Fibroblast of gingiva (primary cell): ENCODE results near the gene KCTD5.
"Not testable (repeated sequence)": the region's sequence is repeated elsewhere in the genome, so short reads cannot be mapped to it uniquely, and the experiment has no call there.

Experiments used
- DNase-seq: peaks from one replicate; pipeline ENCODE4 v3.0.0-alpha.2; 2011; ENCODE audit warnings: low read depth

Gene KCTD5

DNA sequence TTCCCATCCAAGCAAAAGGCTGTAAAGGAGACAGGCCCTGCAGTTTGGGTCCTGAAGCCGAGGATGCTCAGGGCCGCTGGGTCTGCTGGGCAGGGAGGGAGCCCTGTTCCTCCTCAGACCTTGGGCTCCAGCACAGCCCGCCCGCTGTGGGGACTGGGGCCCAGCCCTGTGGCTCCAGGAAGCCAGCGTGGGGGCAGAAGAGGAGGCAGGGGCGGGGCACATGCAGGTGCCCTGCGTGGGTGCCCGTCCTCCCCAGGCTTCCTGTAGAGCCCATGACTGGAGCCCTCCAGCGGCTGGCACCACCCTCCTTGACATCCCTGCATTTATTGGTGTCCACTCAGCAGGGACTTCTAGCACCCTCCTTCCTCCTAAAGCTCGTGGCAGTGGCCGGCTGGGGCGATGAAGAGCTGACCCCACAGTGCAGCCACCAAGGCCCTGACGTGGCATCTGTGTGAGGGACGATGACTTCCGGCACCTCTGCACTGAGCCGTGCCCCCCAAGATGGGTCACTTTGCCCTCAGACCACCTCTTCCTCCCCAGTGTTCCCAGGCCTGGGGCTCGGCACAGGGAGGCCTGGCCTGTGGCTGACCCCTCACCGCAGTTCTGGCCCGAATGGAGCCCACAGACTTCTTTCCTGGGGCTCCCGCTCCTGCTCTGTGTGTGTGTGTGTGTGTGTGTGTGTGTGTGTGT lies 27.8 kb downstream of the KCTD5 start:
- no peak for DNase-seq

DNA sequence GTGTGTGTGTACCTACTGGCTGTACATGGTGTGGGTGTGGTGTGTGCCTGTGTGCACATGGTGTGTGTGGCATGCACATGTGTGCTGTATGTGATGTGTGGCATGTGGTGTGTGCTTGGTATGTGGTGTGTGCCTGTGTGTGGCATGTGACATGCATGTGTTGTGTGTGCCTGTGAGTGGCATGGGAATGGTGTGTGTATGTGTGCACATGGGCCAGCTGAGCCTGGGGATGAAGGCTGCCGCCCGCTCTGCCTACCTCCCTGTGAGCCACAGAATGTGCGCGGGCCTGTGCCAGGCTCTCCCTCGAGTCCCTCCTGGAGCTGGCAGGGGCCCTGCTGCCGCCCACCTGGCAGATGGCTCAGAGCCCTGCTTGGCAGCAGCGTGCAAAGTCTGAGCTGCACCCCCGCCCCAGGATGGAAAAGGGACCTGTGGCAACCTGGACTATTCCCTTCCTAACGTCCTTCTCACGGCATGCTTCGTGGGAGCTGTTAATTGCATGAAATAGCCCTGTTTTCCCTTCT lies 28.4 kb downstream of the KCTD5 start:
- DNase-seq: no peak

DNA sequence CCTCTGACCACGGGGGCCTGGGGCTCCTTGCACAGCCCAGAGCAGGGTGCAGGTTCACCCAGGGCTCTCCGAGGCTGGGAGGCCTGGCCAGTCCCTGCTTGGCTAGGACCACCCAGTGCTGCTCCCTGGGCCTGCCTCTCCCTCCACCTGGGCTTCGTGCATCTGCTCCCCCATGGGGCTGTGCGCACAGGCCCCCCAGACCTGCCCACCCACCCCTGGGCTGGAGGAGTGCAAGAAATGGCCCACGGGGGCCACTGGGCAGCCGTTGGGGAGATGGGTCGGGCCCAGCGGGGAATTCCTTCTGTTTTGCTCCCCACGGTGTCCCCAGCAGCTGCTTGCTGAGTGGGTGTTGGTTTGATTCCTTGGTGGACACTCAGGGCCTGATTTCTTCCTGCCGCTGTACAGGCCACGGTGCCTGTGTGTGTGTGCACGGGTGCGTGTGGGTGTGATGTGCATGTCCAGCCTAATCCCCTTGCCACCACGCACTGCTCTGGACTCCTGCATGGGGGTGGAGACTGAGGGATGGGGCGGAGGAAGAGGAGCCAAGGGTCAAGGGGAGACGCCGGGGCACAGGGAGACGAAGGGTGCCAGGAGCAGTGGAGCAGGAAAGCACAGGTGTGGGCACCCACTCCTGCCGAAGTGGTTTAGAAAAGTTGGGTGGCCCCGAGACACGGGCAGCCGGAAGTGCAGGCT lies 29.2 kb downstream of the KCTD5 start:
- DNase-seq: no peak

DNA sequence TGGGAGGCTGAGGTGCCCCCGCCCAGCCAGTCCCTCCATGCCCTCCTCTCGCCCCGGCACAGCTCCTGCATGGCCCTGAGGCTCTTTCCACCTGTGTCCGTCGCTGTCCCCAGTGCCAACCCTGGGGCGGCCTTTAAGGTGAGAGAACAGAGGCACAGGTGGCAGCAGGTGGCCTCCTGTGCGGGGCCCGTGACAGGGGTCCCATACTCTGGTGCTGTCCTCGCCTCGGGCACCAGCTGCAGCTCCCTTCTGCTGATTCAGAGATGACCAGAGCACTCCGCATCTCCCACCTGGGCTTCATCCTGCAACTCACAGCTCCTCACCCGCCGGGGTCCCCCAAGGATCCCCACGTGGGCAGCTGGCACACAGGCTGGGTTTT lies 29.7 kb downstream of the KCTD5 start:
- DNase-seq: no peak

DNA sequence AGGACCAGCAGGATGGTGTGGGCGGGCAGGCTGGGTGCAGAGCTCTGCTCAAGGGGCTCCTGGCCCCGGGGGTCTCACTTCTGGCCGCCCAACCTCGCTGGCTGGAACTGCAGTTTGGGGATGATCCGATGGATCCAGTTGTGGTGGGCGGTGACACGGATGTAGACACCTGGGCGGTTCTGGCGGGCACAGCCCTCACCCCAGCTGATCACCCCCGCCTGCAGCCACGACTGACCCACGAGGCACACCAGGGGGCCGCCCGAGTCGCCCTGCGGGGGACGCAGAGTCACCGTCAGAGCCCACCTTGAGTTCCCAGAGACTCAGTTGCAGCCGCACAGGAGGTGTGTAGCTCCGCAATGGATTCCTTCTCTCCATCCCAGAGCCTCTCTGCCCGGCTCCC lies 30.2 kb downstream of the KCTD5 start:
- DNase-seq: no peak

DNA sequence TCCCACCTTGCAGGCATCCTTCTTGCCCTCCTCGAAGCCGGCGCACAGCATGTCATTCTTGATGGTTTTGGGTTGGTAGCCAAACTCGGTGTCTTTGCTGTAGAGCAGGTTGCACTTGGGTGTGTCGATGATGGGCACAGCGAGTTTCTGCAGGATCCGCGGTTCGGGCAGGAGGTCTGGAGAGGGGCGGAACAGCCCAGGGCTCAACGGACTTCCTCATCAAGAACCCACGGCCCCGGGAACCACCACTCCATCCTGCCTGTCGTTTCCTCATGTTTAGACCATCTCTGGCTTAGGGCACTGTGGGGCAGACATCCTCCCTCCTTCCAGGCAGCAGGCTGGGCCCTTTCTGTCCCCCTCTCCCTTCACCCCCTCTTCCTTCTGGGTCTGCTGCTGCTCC lies 31.2 kb downstream of the KCTD5 start:
- no peak for DNase-seq

DNA sequence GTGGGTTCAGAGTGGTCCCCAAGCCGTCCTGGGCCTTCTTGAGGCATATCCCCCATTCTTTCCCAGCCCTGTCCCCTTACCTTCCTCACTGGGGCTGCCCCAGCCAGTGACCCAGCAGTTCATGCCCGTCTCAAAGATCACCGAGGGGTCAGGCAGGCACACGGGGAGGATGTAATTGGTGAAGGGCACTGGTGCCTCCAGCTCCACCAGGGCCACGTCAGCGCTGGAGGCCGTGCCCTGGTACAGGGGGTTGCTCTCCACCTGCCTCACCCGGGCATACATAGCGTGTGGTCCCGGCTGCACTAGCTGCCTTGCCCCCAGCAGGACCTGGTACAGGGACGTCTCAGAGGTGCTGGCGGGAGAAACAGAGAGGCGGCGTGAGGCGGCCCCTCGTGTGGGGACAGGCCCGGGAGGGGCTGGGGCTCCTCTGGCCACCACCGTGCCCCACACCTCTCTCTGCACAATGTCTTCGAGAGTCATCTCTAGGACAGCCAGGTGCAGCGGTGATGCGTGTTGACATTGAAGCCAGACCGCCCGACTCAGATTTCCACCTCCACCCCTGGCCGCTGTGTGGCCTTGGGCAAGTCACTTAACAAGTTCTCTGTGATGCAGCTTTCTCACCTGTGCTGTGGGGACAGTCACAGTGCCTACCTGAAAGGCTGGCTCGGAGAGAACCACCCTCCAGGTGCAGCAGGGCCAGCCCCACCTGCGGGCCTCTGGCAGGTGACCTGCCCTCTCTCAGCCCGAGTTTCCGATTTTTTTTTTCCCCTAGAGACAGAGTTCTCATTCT lies 31.9 kb downstream of the KCTD5 start:
- no peak for DNase-seq

DNA sequence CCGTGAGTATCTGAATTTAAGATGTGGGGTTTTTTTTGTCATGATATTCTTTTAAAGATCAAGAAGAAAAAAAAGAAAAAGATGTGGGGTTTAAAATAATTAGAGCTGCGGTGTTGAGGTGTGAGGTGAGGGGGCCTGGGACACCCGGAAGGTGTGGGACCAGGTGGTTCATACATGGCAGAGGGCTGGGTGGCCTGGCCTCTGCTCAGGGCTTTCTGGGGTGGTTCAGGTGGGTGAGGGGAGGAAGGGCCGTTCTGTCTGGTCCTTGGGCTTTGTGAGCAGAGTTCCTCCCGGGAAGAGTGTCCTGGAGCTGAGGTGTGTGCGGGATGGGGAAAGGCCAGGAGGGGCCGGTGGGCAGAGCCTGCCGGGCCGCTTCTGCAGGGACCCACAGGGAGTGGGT lies 32.7 kb downstream of the KCTD5 start:
- DNase-seq: no peak

DNA sequence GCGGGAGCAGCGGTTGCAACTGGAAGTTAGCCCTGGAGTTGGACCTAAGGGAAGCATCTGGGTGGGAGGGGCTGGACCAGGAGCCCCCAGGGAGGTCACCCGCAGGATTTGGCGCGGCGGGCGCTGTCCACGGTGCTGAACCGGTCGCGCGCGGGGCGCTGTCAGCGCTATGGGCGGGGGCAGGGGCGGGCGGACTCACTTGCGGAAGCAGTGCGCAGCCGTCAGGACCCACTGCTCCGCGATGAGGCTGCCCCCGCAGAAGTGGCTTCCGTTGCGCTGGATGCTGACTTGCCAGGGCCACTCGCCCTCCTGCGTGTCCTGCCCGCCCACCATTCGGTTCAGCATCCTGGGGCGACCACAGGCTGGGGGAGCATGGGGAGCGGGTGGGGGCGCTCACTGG lies 33.2 kb downstream of the KCTD5 start:
- no peak for DNase-seq

DNA sequence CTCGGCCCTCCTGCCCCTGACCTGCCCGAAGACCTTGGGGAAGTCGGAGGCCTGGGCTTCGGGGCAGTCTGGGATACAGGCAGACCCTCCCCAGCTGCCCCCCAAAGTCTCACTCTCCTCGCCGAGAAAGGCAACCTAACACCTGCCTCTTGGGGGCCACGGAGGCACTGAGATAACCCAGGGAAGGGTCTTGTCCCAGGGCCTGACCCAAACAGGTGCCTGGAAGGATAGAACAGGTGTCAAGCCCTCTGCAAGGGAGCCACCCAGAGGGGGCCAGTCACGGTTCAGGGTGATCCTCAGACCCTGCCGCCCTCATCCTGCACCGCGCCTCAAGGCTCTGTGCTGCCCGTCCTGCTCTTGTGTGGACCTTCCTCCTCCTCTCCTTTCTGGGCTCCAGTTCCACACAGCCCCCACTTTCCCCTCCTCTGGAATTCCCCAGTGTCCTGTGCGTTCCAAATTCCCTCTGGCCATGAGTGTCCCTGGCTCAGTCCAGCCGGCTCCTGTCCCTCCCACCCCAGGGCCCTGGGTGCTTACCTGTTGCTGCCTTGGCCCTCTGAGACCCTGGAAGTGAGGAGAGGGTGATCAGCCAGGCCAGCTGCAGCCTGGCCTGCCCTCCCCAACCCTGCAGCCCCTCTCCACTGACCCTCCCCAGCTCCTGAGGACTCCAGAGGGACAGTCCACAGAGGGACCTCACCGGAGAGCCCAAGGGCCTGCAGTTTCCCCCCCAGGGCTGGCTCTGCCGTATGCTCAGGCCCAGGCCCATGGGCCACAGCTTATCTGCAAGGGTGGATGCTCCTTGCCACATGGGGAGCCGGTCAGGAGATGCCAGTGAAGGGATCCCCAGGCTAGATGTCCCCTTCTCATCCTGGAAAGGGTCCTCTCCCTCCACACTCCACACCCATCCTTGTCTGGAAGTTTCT lies 33.9 kb downstream of the KCTD5 start:
- no peak for DNase-seq

DNA sequence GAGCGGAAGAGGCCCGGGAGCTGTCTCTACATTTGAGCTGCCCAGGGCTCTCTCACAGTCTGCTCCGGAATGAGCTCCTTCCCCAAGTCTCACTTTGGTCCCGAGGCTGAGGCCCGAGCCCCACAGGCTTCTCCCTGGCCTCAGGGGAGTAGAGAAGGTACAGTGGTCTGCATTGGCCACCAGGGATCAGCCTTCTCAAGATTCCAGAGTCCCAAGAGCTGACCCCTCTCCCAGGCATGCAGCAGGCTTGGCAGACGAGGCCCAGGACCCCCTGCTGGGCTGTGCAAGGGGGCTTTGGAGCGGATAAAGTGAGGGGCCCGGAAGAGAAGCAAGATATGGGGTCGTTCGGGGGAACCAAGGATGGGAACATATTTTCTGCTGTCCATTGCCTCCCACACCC lies 34.6 kb downstream of the KCTD5 start:
- DNase-seq: no peak

DNA sequence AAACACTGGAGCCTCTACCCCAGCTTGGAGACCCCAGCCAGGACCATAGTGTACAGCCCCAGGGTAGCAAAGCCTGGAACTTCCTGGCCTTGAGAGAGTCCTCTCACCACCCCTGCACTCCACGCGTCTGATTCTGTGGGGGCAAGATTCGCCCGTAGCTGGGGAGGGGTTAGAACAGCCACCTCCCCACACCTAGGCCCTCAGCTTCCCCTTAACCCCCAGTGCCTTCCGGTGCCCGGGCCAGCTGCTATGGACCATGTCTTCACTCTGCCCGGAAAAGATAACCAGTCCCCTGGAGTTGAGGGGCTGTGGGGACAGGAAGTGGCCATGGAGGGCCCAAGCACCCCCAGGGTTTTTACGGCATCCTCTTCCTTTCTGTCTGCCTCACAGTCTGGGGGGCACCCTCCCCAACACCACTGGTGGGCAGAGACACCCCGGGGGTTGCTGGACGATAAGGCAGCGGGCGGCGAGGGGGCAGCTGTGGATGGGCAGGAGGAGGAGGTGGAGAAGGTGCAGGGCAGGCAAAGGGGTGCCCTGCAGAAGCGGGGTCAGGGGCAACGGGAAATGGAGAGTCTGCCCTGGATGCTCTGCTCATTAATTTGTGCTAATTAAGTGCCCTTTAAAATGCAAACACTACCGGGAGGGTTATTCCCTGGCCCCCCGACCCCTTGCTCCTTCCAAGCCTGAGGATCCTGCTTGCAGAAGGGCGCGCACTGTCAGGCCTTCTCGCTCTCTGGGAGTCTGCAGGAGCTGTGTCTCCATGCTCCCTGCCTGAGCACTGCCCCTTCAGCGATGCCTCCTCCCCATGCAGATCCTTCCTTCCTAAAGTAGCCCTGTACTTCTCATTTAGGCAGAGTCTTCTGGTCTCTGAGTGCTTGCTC lies 35.3 kb downstream of the KCTD5 start:
- DNase-seq: no peak

DNA sequence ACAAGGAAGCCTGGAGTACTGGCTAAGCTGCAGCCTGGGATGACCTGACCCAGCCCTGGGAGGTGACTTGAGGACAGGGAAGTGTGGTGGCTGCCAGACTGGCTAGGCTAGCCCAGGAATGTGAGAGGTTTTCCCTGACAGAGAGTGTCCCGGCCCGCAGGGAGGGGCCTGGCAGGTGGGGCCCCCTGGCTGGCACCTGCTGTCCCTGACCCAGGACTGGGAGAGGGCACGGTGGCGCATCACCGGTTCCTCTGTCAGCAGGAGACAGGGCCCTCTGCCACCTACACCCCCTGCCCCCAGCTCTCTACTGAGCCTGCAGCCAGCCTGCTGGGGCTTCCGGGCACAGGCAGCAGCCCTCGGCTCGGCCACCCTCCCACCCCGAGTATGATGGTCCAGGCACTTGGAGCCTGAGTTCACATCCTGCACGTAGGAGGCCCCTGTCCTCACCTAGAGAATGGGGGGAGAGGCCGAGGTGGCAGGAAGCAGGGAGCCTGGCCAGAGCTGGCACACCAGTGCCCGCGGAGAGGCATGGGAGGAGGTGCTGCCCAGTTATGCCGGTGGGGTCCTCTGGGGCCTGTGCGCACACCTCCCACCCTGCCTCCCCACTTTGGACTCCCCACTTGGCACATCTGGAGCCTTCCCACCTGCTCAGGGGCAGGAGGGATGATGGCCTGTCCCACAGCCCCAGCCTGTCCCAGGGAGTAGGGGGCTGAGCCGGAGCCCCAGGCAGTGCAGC lies 37.2 kb downstream of the KCTD5 start:
- DNase-seq: no peak

DNA sequence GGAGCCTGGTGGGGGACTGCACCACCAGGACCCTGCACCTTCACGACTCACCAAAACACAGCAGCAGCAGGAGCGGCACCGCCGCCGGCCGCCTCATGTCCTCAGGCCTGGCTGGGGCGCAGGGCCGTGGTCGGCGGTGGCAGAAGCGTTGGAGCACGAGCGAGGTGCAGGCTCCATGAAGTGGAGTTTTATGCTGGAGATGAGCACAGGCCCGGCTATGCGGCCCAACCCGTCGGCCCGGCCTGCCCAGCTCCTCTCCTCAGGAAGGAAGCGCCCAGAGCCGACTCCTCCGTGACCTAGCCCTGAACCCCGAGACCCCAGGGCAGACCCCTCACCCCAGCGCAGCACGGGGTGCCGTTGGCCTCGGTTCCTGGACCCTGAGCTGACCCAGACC lies 37.7 kb downstream of the KCTD5 start, which contains the start of gene PRSS27:
TSS of gene PRSS27 (minus strand) at position 161 of the 394 bp plus-strand sequence. CDS start at position 97, 64 bp downstream.
- no peak for DNase-seq

DNA sequence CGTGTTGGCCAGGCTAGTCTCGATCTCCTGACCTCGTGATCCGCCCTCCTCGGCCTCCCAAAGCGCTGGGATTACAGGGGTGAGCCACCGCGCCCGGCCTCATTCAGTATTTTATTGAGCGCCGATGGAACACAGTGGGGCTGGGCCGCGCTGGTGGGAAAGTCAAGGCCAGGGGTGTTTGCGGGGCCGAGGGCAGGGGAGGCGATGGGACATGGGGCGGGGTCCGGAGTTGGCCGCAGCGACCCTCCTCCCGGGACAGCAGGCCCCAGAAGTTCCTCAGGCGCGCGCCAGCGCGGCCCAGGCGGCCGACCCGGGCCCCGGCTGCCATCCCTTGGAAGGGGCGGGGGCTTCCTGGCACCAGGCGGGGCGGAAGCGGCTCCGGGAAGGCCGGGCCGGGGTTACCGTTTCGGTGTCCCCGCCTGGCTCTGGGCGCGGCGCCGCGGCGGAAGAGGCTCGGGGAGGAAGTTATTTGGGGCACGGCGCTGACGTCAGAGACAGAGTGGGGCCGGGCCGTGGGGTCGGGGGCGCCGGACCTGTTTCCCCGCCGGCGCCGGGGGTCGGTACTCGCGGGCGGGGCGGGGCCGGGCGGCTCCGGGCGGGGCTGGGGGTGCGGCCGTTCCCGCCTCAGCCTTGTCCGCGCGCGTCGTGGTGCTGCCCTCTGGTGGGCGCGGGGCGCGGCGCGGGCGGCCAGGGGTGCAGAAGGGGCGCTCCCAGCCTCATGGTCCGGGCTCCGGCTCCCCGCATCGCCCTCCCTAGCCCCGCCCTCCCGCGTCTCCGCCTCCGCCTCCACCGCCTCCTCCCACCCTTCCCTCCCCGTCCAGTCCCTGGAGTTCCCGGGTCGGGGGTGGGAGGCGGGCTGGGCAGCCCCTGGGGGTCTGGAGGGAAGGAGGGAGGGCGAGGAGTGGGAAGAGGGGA lies 38.7 kb downstream of the KCTD5 start:
- peak; percentile 81 for DNase-seq

DNA sequence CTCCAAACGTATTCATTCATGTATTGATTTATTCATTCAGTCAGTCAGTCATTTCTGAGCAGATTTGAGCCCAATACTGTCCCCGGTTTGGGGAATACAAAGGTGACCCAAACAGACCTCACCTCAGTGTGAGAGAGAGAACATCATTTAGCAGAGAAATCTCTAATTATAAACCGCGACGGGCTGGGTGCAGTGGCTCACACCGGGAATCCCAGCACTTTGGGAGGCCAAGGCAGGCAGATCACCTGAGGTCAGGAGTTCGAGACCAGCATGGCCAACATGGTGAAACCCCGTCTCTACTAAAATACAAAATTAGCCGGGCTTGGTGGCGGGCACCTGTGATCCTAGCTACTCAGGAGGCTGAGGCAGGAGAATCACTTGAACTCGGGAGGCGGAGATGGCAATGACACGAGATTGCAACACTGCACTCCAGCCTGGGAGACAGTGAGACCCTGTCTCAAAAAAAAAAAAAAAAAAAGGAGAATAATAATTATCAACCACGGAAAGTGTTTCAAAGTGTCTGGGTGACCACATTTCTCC lies 39.4 kb downstream of the KCTD5 start:
- not testable (repeated sequence) for DNase-seq

DNA sequence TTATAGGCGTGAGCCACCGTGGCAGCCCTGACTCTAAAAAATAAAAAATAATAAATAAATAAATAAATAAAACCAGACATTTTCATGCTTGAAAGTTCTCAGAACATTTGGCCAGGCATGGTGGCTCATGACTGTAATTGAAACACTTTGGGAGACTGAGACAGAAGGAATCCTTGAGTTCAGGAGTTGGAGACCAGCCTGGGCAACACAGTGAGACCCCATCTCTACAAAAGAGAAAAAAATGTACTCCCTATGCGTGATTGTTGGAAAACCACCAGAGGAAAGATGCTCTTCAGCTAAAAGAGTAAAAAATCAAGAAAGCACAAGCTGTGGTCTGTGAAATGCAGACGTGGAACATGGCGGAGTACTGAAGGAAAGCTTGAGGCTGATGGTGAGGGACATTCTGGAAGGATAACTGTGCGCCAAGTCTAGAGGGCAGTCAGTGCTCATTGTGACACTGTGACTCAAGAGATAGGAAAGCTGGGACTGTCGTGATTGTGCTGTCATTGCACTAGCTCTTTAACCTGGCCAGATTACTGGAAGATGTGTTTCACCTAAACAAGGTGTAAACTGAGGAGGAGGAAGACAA lies 41.9 kb downstream of the KCTD5 start:
- no peak for DNase-seq

DNA sequence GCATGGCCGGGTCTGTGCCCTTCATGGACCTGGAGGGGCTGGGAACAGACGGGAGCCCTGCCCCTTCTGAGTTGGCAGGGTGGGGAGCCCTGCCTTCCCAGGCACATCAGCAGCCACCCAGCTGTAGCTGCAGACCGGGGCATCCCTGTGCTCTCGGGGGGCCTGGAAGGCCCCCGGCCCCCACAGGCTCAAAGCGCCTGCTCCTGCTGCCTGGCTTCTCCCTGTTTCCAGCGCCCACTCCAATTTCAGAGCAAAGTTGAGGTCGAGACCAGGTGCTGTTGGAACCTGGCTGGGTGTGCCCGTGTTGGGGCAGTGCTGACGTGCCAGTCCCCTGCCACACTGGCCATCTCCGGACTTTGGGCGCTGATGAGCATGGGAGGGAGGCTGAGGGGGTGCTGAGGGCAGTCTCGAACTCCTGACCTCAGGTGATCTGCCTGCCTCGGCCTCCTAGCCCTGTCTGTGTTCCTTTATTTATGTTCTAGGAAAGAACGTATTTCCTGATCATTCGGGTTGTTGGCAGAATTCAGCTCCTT lies 42.6 kb downstream of the KCTD5 start:
- no peak for DNase-seq
